T-helper 22 cell (primary cell): ENCODE measurements around the gene NPAS1.
A peak's percentile ranks its signal among the peaks of the same experiment; 100 is the strongest.

Source experiments
- DNase-seq: peaks from one replicate; pipeline ENCODE4 v3.0.0-alpha.2; 2020; ENCODE audit warnings: low read depth

Gene NPAS1

DNA sequence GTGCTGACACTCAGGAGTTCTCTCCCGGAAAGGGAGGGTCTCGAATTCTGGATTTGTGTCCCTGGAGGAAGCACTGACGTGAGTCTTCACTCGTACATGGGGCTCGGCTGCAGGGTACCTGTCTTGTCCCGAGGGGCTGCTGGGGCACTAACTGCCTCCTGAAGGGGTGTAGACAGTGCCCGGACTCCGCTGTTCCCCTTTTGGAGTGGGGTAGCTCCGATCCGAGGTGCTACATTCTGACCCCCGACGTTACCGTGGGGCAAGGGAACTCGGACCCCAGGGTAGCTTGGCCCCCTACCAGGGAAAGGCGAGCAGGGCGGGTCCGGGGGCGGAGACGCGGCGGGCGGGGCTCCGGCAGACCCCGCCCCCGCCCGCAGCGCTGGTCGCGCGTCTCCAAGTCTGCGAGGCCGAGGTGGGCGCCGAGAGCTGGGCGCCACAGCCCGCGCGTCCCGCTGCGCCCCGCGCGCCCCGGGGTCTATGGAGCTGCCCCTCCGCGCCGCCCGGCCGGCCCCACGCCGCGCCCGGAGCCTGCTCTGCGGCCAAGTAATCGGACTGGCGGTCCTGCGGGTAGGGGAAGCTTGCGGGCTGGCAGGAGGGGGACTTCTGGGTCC is at the start of gene NPAS1:
Gene NPAS1 (plus strand): TSS at position 407 of the 611 bp plus-strand sequence. CDS start 1,211 bp downstream, outside the sequence.
- DNase-seq = no peak

GRCh38 chr19:46970815-46971214 is 48.8 kb upstream of the NPAS1 start:
- no peak for DNase-seq

DNA sequence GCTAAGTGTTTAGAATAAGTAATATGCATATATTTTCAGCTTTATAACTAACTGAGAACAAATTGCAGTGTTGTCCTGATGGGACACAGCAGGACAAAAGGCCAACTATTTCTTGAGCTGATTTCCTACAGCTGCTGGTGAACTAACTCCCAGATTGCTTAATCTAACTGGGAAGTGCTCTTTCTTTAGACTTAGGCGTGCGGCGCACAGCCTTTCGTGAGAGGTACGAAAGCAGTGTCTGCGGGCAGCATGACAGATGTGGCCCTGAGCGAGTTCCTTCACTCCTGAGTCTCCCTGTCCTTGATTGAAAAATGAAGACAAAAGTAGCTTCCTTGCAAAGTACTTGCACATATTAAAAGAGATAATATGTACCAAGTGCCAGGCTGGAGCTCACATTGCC is 47.3 kb upstream of the NPAS1 start:
- DNase-seq = no peak

DNA sequence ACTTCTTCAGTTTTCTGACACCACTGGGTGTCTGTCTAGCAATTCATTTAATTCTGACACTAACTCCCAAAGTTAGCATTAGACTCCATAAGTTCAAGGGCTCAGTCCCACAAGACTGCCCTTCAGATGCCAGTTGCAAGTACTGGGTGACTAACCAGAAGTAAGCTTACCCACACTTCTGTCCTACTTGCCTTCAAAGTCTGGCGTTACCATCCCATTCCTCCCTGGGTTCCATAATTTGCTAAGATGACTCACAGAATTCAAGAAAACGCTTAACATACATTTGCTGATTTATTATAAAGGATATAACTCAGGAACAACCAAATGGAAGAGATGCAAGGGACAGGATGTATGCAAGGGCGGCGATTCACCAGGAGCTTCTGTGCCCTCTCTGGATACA is 45.5 kb upstream of the NPAS1 start:
- no peak for DNase-seq

GRCh38 chr19:46975011-46975924 is 44.4 kb upstream of the NPAS1 start:
- no peak for DNase-seq

DNA sequence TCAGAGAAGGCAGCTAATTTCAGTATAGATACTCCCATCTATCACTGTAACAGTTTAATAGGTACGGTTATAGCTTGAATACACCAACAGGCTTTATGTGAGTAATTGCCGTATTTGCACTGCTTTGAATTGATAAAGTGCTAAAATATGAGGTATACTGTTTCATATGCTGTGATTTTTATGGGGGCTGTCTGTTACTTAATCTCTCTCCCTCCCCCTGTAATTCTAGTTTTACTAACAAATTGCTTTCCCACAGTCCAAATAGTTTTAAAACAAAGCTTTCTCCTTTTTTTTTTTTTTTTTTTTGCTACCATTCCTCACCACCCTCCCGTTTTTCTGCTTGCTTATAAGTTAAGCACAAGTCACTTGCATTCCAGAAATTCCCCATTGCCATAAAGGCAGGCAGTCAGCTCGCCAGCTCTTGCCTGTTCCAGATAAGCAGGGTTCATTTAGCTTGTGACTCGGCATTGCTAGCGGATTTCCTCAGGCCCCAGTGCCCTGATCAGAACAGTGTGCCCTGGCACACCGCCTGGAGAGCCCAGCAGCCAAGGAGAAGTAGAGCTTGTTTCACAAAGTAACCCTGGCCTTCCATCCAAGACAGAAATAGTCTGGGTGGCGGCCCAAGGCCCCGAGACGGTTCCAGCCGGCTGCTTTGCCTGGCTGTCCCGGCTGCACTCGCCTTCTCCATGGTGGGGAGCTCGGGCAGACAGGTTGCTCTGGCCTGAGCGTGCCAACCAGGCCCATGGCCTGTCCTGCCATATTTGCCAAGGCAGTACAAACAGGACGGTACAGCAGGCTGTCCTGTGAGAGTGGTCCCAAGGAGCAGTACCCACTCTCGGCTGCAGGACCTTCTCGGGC is 43.5 kb upstream of the NPAS1 start:
- no peak for DNase-seq

GRCh38 chr19:46976845-46977320 is 42.8 kb upstream of the NPAS1 start:
- no peak for DNase-seq

DNA sequence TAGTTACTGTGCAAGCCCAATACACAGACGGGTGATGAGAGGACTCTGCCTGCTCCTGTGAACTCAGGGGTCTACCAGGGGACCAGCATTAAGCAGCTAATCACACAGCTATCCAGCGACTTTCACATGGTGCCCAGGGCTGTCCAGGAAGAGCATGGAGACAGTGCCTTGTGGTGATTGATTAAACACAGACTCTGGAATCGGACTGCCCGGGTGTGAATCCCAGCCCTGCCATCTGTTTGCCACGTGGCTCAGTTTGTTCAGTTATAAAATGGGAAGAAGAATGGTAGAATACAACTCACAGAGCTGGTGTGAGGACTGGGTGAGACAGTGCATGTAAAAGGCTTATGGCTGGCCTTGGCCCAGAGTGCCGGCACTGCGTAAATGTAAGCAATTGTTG is 42.1 kb upstream of the NPAS1 start:
- DNase-seq = no peak

- DNase-seq = no peak
Measured at GRCh38 chr19:46978171-46978869, 41.3 kb upstream of the NPAS1 start.

DNA sequence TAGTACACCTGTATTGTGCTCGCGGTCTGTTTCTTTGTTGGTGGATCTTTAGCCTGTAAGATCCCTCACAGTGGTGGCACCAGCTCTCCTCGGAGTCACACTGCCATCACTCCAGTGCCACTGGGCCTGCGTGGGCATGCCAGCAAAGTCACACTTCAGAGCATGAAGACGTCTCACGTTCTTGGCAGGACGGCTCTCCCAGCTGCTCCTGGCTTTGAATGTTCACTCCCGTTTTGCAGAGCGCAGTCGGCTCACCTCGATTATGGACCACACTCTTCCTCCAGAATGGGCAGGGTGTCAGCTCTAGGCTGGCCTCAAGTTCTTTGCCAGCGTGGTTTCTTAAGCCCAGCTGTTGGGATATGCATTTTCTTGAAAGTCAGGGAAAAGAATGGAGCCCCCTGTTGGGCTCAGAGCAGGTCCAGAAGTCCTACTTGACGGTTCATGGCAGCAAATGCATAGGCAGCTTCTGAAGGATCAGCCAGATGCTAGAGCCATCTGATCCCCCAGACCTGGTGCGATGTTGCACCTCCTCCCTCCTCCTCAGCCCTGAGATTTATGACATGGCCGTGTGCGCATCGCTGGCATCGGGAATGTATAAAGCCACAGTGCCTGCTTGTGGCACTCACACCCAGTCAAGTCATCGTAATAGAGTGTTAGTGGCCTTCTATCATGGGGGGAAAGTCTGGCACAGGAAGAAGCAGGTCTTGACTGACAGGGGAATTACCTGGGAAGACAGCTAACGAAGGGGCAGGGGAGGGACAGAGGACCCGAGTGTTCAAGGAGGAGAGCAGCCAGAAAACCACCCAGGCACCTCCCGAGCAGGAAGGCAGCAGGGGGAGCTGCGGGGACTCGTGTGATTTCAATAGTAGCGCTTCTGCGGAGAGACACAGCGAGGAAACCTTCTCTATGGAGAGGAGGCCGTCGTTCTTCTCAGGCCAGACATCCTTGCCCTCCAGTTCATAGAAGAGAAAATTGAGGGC is 40.2 kb upstream of the NPAS1 start:
- no peak for DNase-seq

GRCh38 chr19:46980761-46981160 is 38.9 kb upstream of the NPAS1 start:
- no peak for DNase-seq

GRCh38 chr19:46981286-46981945 is 38.2 kb upstream of the NPAS1 start:
- DNase-seq = no peak

DNA sequence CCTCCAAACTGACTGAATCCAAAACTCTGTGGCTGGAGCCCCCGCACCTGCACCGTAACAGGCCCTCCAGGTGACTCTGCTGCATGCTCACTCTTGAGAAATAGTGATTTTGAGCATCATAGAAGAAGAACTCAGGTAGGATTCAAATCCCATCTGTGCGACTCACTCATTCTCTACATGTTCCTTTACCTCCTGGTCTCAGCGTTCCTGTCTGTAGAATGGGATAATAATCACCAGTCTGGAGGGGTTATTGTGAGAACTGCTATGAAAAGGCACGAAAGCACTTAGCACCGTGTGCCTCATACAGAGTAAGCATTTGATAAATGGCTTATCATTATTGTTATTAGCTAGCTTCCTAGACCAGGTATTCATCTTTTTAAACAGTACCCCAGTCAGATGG is 36.5 kb upstream of the NPAS1 start:
- DNase-seq = no peak

DNA sequence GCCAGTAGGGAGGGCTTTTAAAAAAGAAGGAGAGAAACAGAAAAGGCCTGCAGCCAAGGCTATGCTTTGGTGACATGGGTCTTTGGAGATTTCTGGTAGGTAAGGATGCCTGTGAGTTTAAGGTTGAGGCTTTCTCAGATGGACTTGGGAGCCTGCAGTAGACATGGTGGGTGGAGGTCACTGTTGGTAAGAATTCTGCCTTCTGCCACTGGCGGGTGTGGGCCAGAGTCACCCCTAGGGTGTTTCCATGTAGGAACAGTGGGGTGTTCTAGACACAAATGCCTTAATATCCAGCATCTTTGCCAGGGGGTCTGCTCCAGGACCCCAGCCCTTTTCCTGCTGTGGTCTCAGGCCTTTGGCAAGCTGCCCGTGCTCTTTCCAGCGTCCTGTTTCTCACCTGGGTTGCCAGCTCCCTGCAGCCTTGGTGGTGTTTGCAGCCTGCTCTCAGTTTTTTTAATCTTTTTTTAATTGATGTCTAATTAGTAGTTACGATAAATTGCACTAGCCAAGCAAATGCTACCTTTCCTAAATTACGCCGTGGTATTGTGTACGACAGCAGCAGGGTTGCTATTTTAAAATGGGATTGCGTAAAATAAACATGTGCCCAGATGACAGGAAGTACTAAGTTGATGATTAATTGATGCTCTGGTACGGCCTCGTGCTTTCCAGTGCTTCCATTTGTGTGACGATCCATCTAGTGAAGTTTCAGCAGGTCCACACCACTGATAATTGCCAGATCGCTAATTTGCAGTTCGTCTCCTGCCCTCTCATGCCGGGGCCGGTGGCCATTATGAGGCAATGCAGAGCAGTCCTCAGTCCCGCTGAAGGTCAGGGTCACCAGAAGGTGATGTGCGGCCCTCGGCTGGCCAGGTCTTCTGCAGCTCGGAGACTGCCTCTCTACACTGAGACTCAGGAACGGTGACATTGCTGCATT is 35.3 kb upstream of the NPAS1 start:
- DNase-seq = no peak

- no peak for DNase-seq
Measured at GRCh38 chr19:46985542-46986415, 33.9 kb upstream of the NPAS1 start.

- DNase-seq = no peak
Measured at GRCh38 chr19:46988614-46989230, 30.9 kb upstream of the NPAS1 start.

GRCh38 chr19:46990991-46991676 is 28.5 kb upstream of the NPAS1 start:
- peak; percentile 30 for DNase-seq
